HG03460 (cell line): Measurements from ENCODE around the gene POU5F1.

Source experiments
- ATAC-seq: cut with Tn5 transposase; IDR thresholded peaks from one replicate; pipeline ENCODE4 v1.9.1; 2021; ENCODE audit not compliant: unreplicated experiment

The POU5F1 gene

GRCh38 chr6:31144296-31144969 is 26.0 kb downstream of the POU5F1 start:
- no peak for ATAC-seq

DNA sequence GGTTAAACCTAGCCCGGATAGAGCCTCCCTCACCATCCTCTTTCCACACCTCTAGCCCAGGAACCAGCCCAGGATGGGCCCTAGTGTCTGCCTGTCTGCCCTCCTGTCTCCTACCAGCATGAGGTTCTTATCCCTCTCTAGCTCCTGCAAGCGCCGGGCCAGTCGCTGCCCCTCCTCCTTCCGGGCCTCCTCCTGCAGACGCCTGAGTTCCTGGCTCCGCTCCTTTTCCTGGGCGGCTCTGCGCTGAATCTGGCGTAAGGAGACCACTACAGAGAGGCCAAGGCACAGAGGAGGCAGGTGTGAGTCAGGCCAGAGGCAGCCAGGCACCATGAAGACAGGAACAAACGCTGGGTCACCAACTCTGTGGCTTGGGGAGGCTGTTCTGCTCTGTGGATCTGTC is 27.3 kb downstream of the POU5F1 start:
- ATAC-seq, result no peak

- ATAC-seq, result no peak
Measured at GRCh38 chr6:31142361-31142761, 28.1 kb downstream of the POU5F1 start.

DNA sequence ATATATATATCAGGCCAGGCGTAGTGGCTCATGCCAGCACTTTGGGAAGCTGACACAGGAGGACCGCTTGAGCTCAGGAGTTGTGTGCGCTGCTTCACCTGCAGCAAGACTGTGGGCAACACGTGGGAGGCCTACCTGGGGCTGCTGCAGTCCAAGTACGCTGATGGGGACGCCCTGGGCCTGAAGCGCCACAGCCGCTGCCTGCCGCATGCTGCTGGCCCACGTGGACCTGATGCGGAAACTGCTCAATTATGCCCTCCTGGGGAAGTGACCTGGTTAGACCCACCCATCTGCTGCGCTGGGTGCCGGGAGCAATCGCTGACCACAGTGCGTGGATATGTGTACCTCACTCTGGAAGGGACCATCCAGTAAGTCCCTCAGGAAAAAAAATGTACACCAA is 29.8 kb downstream of the POU5F1 start:
- no peak for ATAC-seq

DNA sequence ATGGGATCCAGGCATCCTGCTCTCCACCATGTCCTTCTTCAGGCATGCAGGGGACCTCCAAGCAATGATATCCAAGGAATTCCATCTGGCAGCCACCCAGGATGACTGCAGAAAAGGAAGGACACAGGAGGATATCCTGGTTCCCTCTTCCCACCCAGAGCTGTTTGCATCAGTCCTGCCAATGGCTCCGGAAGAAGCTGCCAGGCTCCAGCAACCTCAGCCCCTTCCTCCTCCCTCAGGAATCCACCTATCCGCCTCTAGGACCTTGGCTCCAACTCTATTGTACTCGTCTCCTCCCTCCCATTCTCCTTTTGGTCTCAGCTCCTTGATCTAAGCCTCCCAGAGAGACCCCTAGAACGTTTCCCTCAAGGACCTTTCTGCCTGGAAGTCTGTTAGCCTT is 30.9 kb downstream of the POU5F1 start:
- no peak for ATAC-seq

DNA sequence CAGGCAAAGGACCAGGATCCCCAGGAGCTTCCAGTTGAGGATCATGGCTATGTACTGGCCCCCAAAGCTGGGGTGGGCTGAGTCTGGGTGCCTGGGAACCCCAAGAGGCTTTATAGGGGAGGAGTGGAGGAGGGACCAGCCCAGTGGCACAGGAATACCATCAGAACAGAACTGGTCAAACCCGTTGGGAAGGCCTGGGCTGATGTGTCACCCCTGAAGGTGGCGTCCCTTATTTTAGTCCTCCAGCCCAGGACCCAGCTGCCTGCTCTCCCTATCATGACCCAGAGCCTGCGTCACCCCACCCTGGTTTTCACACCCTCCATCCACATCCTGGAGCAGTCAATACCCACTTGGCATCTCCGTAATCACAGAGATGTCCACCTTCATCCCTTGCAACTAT is 31.5 kb downstream of the POU5F1 start, which contains the start of gene PSORS1C2:
Gene PSORS1C2 (minus strand): TSS at position 85 of the 400 bp plus-strand sequence. CDS start 40 bp downstream, at position 45.
- no peak for ATAC-seq

- ATAC-seq, result no peak
Measured at GRCh38 chr6:31135710-31136109, 34.8 kb downstream of the POU5F1 start.

GRCh38 chr6:31132806-31133205 is 37.7 kb downstream of the POU5F1 start:
- no peak for ATAC-seq

DNA sequence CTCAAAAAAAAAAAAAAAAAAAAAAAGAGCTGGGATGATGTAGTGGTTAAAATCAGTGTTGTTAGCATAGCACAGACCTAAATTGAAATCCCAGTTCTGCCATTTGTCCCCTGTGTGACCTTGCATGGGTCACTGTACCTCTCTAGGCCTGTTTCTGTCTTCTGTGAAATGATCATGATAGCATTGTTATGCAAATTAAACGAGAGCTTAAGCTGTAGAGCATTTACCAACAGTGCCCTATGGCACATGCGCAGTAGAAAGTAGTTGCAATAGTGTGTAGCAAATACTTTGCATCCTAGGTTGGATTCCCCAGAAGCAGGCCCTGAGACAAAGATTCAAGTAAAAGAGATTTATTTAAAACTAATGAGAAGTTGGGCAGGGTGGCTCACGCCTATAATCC is 38.9 kb downstream of the POU5F1 start:
- no peak for ATAC-seq

DNA sequence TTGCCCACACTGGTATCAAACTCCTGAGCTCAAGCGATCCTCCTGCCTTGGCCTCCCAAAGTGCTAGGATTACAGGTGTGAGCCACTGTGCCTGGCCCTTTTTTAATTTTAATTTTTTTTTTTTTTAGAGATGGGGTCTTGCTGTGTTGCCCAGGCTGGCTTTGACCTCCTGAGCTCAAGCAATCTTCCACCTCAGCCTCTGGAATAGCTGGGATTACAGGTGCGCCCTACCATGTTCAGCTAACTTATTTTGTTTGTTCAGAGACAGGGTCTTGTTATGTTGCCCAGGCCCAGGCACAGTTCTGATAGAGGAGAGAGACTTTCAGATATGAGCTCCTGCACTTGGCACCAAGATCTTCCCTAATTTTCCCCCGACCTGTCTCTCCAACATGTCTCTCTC is 39.7 kb downstream of the POU5F1 start:
- no peak for ATAC-seq

DNA sequence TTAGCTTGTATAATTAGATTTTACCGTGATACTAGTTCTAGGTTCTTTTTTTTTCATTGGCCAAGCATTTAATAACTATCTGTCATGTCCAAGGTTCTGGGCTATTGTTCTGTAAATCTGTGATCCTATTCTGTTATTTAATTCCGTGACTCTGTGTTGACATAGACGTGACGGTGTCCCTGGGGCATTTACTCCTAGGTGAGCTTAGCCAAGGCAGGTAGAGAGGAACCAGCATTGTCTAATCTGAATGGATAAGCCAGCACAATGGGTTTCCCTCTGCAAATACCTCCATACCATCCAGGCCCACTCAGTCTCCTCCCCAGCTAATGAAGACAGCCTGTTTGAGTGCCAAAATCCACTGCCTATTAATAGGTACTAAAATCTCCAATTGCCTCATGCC is 41.4 kb downstream of the POU5F1 start:
- ATAC-seq, result no peak

DNA sequence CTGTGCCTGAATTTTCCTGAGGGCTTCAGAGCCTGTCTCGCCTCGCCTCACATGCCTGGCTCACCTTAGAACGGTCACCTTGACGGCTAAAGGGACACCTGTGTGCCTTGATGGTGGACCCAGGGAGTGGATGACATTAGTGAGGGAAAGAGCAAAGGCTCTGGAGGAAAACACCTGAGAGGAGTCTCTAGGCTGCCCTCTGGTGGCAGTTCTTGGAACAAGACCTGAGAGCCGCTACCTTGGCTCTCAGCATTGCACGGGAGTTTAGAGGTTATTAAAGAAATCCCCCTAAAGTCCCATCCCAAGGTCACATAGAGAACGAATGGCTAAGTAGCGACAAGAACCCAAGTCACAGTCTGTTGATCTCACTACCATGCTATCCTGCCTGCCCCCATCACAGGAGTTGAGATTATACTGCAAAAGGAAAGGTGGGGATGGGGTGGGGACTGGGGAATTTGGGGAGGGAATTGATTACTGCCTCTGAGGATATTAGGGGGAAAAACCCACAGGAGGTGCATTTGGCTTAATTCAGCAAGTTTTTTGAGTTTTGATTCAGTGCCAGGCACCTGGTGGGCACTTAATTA is 42.3 kb downstream of the POU5F1 start:
- ATAC-seq, result no peak

- ATAC-seq, result no peak
Measured at GRCh38 chr6:31126396-31127175, 43.9 kb downstream of the POU5F1 start.

- ATAC-seq, result no peak
Measured at GRCh38 chr6:31125586-31126363, 44.7 kb downstream of the POU5F1 start.

DNA sequence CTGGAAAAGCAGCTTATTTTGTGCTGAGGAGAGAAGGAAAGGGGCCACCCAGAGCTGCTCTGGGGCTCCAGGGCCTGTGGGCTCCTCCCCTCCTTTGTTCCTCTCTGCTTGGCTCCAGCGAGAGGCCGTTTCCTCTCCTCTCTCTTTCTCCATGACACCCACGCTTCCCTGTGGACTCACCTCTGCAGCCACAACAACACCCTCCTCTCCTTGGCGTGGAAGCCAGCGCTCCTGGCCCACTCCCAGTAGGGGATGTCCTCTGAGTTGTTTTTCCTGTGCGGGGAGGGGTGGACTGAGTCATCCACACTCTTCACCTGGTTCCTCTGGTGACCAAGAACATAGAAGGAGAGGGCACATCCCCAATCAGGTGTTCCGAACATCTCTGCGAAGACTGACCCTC is 45.3 kb downstream of the POU5F1 start:
- ATAC-seq, result no peak

- ATAC-seq, result no peak
Measured at GRCh38 chr6:31122791-31123706, 47.4 kb downstream of the POU5F1 start.

DNA sequence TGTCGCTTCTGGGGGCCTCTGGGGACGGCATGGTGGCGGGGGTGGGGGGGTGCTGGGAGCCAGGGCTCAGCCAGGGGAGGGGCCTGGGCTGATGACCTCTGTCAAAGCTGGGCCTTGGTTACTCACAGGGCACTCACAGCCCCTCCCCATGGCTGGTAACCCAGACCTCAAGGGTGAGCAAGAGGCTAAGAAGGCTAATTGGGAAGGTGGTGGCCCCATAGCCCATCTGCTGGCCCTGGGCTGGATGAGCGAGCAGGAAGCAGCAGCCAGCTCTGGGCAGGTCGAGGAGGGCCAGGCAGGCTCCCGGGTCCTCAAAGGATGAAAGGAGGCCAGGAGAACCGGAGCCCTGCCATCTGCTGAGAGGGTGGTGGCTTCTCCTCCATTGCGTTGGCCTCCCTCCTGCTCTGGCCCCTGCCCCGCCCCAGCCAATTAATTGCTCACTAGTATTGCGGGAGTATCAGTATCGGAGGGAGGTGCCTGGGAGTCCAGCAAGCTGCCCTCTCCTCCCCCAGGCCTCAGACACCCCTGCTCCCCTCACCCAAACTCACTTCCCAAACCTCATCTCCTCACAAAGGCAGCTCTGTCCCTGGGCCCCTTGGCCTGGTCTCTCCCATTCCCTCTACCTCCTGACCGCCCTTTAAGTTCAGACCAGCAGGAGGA is 49.2 kb downstream of the POU5F1 start:
- ATAC-seq, result no peak

DNA sequence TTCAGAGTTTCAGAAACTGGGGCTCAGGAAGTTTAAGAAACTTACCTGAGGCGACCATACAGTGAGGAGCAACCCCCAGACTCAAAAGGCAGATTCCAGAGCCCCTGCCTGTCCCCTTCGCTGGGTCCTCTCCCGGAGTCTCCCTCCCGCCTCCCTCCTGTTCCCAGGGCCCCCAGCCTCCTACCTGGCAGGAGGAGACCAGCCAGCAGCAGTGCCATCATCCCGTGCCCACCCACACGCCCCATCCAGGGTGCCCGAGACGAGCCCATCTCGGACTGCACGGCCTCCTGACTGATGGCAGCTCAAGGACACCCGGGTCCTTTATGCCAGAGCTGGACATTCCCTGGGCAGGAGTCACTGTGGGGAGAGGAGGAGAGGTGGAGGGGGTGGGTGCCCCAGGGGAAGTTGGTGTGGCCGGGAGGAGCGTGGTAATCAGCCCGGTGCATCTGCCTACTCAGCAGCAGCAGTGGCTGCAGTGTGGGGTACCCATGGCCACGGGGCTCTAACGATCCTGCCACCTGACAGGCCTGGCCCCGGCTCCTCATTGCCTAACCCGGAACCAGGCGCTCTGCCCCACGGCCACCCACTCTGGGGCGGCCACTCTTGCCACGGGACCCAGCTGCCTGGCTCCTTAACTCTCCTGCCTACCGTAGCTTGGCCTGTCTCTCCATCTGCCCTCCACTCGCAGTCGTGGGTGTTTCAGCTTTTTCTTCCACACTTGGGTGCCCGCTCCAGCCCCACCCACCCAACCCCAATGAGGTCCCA is 50.1 kb downstream of the POU5F1 start, which contains the start of gene CDSN:
Gene CDSN (minus strand): TSS at position 296 of the 765 bp plus-strand sequence. CDS start 27 bp downstream, at position 269.
- no peak for ATAC-seq

GRCh38 chr6:31118178-31118577 is 52.3 kb downstream of the POU5F1 start:
- ATAC-seq, result no peak
